GM12873 (cell line): ENCODE data around the gene PTPA.

Source experiments
- TF ChIP-seq, protein P1 (sequence below): IDR thresholded peaks from 2 replicates; pipeline ENCODE4 v1.5.1; 2012; ENCODE audit warnings: low read depth, mild to moderate bottlenecking, moderate library complexity, low read length, control low read depth; ENCODE audit not compliant: insufficient read depth; ENCODE audit errors: missing control alignments

Gene PTPA

DNA sequence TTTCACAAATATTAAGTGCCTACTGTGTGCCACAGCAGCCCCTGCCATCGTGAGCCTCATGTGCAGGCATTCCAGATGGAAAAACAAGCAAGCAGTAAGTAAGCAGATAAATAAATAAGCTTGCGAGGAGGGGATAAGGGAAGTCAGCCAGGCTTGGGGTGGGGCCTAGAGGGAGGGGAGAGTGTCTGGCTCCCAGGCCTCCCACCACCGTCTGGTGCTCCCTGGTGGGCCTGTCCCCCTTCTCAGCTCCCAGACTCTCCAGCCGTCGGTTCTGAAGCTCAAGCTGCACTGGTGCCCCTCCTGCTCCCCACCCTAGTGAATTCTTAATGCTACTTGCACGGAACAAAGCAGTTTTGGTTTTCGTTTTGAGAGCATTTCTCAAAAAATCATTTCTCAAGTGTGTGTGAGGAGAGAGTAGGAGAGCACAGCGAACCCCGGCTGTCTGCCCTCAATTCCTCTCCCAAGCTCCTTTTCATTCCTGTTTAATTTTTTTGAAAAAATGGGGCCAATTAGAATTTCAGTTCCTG is 73.4 kb downstream of the PTPA start:
- TF ChIP-seq, protein P1, sequence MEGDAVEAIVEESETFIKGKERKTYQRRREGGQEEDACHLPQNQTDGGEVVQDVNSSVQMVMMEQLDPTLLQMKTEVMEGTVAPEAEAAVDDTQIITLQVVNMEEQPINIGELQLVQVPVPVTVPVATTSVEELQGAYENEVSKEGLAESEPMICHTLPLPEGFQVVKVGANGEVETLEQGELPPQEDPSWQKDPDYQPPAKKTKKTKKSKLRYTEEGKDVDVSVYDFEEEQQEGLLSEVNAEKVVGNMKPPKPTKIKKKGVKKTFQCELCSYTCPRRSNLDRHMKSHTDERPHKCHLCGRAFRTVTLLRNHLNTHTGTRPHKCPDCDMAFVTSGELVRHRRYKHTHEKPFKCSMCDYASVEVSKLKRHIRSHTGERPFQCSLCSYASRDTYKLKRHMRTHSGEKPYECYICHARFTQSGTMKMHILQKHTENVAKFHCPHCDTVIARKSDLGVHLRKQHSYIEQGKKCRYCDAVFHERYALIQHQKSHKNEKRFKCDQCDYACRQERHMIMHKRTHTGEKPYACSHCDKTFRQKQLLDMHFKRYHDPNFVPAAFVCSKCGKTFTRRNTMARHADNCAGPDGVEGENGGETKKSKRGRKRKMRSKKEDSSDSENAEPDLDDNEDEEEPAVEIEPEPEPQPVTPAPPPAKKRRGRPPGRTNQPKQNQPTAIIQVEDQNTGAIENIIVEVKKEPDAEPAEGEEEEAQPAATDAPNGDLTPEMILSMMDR: no peak

DNA sequence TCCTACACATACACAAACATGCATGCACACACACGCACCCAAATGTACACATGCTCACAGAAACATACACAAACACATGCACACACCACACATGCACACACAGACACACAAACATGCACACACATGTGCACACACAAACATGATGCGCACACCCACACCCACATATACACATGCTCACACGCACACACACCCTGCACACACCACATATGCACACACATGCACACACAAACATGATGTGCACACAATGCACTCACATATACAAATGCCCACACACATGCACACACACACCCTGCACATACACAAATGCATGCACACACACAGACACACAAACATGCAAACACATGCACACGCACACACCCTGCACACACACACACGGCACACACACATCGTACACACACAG is 74.2 kb downstream of the PTPA start:
- TF ChIP-seq, protein P1: no peak

DNA sequence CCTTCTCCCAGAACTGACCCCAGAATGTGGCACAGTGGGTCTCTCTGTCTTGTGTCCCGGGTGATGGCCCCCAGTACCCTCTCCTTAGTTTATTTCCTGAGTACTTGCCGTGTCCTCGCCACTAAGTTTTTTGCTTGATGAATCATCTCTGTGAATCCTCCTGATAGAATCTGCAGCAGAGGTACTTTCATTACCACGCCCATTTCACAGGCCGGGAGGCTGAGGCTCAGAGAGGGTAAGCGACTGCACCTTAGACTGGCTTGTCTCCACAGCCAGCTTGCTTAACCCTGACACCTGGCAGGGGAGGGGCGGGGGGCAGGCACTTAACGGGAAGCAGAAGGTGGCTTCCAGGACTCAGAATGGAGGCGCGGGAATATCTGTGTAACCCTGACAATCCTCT is 74.8 kb downstream of the PTPA start:
- TF ChIP-seq, protein P1: no peak

DNA sequence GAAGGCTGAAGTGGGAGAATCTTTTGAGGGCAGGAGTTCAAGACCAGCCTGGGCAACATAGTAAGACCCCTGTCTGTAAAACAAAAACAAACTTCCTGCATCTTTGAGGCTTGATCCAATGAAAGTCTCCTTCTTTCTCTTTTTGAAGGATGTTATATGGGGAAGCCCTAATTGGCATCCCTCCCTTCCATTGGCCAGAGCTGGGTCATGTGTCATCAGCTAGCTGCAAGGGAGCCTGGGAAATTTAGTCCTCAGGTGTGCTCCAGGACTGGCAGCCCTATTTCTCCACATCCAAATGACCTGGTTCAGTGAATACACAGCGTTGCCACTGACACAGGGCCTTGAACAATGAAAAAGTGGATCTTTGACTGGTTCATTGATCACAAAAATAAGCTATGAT is 75.8 kb downstream of the PTPA start:
- TF ChIP-seq, protein P1: no peak

DNA sequence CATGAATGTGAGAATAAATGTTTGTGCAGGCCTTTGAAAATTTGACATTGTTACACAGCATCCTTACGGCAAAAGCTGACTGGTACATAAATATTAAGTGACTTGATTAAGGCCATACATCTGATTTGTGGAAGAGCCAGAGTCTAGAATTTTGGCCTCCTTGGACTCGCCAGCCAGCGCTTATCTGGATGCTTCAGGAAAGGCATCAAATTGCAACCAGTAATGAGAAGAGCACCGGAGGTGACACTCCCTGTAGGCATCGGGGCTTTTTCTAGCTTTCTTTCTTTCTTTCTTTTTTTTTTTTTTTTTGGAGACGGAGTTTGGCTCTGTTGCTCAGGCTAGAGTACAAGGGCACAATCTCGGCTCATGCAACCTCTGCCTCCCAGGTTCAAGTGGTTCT is 80.0 kb downstream of the PTPA start:
- TF ChIP-seq, protein P1: no peak

DNA sequence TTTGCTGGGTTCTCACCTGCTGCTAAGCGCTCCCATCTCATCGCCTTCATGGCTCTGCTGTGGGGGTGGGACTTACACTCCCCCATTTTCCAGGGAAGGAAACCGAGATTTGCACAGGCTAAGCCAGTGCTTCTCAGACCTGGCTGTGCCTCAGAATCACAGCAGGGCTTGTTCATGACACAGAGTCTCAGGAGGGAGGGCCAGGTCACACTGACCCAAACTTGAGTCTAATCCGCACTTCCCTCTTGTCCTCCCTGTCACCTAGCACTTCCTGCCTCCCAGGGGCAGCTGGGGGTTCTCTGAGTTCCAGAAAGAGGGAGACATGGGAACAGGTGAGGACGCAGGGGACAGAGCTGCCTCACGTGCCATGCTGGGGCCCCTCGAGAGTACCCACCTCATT is 82.4 kb downstream of the PTPA start:
- TF ChIP-seq, protein P1: no peak

DNA sequence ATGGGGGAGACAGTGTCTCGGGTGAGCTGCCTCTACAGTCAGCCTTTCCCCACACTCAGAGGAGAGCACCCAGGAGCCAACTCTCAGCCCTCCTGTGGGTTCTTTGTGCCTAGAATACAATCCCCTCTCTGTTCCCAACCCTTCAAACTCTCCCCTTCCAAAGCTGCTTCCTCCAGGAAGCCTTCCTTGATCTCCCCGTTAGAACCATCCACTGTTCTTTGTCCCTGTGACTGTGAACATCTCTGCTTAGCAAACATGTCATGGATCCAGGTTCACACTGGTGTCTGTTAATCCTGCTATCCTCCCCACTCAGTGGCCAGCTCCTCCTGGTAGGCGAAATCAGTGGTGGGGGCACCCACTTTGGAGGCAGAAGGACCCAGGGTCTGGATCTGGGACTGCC is 83.0 kb downstream of the PTPA start:
- TF ChIP-seq, protein P1: no peak
